ENCODE data around the gene MYL2.

GRCh38 chr12:110940296-110940695 is 19.9 kb upstream of the MYL2 start:
- TF ChIP-seq POLR2A (IDR thresholded peaks at IDR 0.05) (no peak), CTCF (IDR thresholded peaks at IDR 0.05) (no peak)

Data from tibial nerve (tissue), 3 donors.